ENCODE data around the gene ZNF22. TPM values are rescaled to one million over a fixed set of nuclear protein-coding genes. Genes with fewer than 3 reads are reported as not detected.

ZNF22 gene
- total and polyA plus RNA-seq, 9 donors = 19.4 to 38.0 (median 27.4) TPM

GRCh38 chr10:44972874-44973306 lies 27.8 kb upstream of the ZNF22 start:
- intact Hi-C loops (cut with DNase I) = loop anchor here in 1 of 4 donors (2.0 kb wide), 1 partner anchor 40 kb away; no protein-coding TSS in a partner anchor
- H3K27me3 ChIP-seq = no peaks in the 10 kb centered on the region
- peaks cover 0 to 7% of the 10 kb centered on the region in 2 donors for H3K9me3 ChIP-seq
- TF ChIP-seq, protein P1, sequence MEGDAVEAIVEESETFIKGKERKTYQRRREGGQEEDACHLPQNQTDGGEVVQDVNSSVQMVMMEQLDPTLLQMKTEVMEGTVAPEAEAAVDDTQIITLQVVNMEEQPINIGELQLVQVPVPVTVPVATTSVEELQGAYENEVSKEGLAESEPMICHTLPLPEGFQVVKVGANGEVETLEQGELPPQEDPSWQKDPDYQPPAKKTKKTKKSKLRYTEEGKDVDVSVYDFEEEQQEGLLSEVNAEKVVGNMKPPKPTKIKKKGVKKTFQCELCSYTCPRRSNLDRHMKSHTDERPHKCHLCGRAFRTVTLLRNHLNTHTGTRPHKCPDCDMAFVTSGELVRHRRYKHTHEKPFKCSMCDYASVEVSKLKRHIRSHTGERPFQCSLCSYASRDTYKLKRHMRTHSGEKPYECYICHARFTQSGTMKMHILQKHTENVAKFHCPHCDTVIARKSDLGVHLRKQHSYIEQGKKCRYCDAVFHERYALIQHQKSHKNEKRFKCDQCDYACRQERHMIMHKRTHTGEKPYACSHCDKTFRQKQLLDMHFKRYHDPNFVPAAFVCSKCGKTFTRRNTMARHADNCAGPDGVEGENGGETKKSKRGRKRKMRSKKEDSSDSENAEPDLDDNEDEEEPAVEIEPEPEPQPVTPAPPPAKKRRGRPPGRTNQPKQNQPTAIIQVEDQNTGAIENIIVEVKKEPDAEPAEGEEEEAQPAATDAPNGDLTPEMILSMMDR (IDR thresholded peaks at IDR 0.05) = no peak
- TF ChIP-seq POLR2A (IDR thresholded peaks at IDR 0.05) (no peak), EP300 (IDR thresholded peaks at IDR 0.05) (no peak)
- H3K4me1 ChIP-seq (ENCODE audit: insufficient read depth) = peaks cover 15% of the 10 kb centered on the region
- no peaks in the 10 kb centered on the region for H3K36me3 ChIP-seq
- WGBS, 3 donors = 83 to 90% (median 88%) methylated on average over 6 of the region's 6 CpGs
- no peak overlapping the region for H3K4me3 ChIP-seq
- peak in 1 of 5 donors; percentile 30 for DNase-seq
- no peak overlapping the region for H3K27ac ChIP-seq

GRCh38 chr10:44973323-44974081 lies 27.2 kb upstream of the ZNF22 start:
- intact Hi-C loops (cut with DNase I) = loop anchor here in 2 of 4 donors (1.0 to 2.0 kb wide), 3 partner anchors 23 to 41 kb away; no protein-coding TSS in a partner anchor
- peaks cover 0 to 7% of the 10 kb centered on the region in 2 donors for H3K9me3 ChIP-seq
- no peaks in the 10 kb centered on the region for H3K36me3 ChIP-seq
- TF ChIP-seq POLR2A (IDR thresholded peaks at IDR 0.05) (no peak), EP300 (IDR thresholded peaks at IDR 0.05) (no peak)
- TF ChIP-seq, protein P1 (IDR thresholded peaks at IDR 0.05) = no peak
- H3K4me1 ChIP-seq (ENCODE audit: insufficient read depth) = peaks cover 15% of the 10 kb centered on the region
- 76 to 79% (median 76%) methylated on average over 18 of the region's 18 CpGs for WGBS, 3 donors
- no peaks in the 10 kb centered on the region for H3K27me3 ChIP-seq
- DNase-seq = peak in 3 of 5 donors; percentile 8 to 37 (median 26)
- no peak overlapping the region for H3K4me3 ChIP-seq
- peak overlapping the region in 1 of 2 donors; percentile 84 for H3K27ac ChIP-seq

- whole genome bisulfite sequencing, 3 donors = 23 to 41% (median 25%) methylated on average over 7 of the region's 7 CpGs
- peak in 3 of 5 donors; percentile 19 to 40 (median 40) for DNase-seq
- Histone ChIP-seq H3K27me3 (no peaks in the 10 kb centered on the region), H3K27ac (peak overlapping the region; percentile 73 to 84), H3K36me3 (no peaks in the 10 kb centered on the region), H3K9me3 (peaks cover 0 to 7% of the 10 kb centered on the region in 2 donors), H3K4me3 (peak overlapping the region; percentile 69), H3K4me1 (ENCODE audit: insufficient read depth) (peaks cover 19% of the 10 kb centered on the region)
- TF ChIP-seq EP300 (IDR thresholded peaks at IDR 0.05) = no peak
- TF ChIP-seq, protein P1 (IDR thresholded peaks at IDR 0.05) = no peak
- intact Hi-C loops (cut with DNase I) = loop anchor here in 1 of 4 donors (1.0 to 2.0 kb wide), 2 partner anchors 23 to 40 kb away; no protein-coding TSS in a partner anchor
These were observed 26.6 kb upstream of the ZNF22 start for GRCh38 chr10:44974082-44974627.

DNA sequence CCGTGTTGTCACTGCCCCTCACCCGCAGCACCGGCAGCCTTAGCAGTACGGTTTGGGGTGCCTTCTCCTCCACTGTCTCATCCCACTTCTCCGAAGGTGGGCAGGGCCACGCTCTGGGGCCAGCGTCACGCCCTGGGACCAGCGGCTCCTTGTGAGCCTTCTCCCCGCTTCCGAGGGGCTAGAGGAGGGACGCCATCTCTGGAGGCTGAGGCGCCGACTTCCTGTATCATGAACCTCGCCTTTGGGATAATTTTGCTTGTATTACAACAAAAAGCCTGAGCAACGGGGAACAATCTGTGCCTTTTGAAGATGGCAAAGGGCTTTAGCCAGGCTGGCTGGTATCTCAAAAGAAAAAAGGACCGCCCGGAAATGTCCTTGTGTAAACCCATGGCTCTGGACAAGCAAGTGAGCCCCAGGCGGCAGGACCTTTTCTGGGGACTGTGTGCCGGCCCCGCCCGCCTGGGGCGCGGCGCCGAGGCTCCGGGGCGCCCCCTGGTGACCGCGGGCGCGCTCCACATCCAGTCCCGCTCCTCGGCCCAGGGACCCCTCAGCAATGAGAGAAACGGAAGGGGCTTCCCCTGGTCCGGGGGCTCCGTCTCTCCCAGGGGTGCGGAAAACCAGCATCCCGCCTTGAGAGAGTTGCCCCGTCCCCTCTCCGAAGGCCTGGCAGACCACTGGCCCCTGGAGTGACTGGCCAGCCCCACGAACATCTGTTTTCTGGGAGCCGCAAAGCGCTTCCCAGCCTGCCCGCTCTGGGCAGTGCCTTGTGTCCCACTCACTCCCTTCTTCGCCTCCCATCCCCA lies 25.9 kb upstream of the ZNF22 start:
- 1 to 3% (median 2%) methylated on average over 45 to 46 of the region's 46 CpGs for WGBS, 3 donors
- Histone ChIP-seq H3K9me3 (peaks cover 0 to 7% of the 10 kb centered on the region in 2 donors), H3K27me3 (no peaks in the 10 kb centered on the region), H3K36me3 (no peaks in the 10 kb centered on the region), H3K4me1 (ENCODE audit: insufficient read depth) (peaks cover 24% of the 10 kb centered on the region), H3K27ac (peak overlapping the region; percentile 73 to 84), H3K4me3 (peak overlapping the region; percentile 69)
- intact Hi-C loops (cut with DNase I) = loop anchor here in 1 of 4 donors (1.0 to 2.0 kb wide), 2 partner anchors 22 to 41 kb away; no protein-coding TSS in a partner anchor
- TF ChIP-seq, protein P1 (IDR thresholded peaks at IDR 0.05) = peak; percentile 91 to 96 (median 95)
- TF ChIP-seq POLR2A (IDR thresholded peaks at IDR 0.05) = peak; percentile 32
- no peak for TF ChIP-seq EP300 (IDR thresholded peaks at IDR 0.05)
- peak; percentile 73 to 86 (median 78) for DNase-seq
